Endothelial cell of umbilical vein (primary cell): ENCODE measurements around the gene COPE.

ENCODE experiments used
- CTCF ChIP-seq, 2 donors: IDR thresholded peaks; 1 replicate in 1 of 2; 2 replicates in 1 of 2; pipeline ENCODE4 v1.5.1; 2011; ENCODE audit warnings: low read length in 2 of 2, mild to moderate bottlenecking in 2 of 2, moderate library complexity in 2 of 2, control low read depth in 1 of 2, inconsistent platforms in 1 of 2, low read depth in 1 of 2; ENCODE audit not compliant: insufficient read depth in 1 of 2; ENCODE audit errors: extremely low read depth in 1 of 2
- JUN ChIP-seq: IDR thresholded peaks from 2 replicates; pipeline ENCODE4 v1.6.1; 2011; ENCODE audit warnings: borderline replicate concordance, low read depth; ENCODE audit not compliant: insufficient read length, insufficient read depth
- POLR2A ChIP-seq: IDR thresholded peaks from 2 replicates; pipeline ENCODE4 v1.6.1; 2012; ENCODE audit warnings: low read depth, mild to moderate bottlenecking, control low read depth, low read length
- POLR2AphosphoS5 ChIP-seq: IDR thresholded peaks from 2 replicates; pipeline ENCODE4 v1.6.1; 2012; ENCODE audit warnings: low read depth, mild to moderate bottlenecking, control low read depth, low read length, moderate library complexity; ENCODE audit not compliant: insufficient read depth
- TF ChIP-seq, protein P1 (sequence below): IDR thresholded peaks from 2 replicates; pipeline ENCODE4 v1.6.1; 2011; ENCODE audit not compliant: insufficient read depth, insufficient read length

- TF ChIP-seq, protein P1, sequence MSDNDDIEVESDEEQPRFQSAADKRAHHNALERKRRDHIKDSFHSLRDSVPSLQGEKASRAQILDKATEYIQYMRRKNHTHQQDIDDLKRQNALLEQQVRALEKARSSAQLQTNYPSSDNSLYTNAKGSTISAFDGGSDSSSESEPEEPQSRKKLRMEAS = no peak
- no peak for TF ChIP-seq JUN
- no peak for TF ChIP-seq POLR2AphosphoS5
- TF ChIP-seq POLR2A = no peak
- TF ChIP-seq CTCF (IDR thresholded peaks at IDR 0.05; ENCODE audit: extremely low read depth in 1 of 2, insufficient read depth in 1 of 2, low read depth in 1 of 2, low read length in 2 of 2) = no peak
Observed at GRCh38 chr19:18889949-18890745, 29.0 kb downstream of the COPE start.
